Fibroblast of lung (primary cell): Measurements from ENCODE around the gene ZNF618. TPM values are rescaled to one million over a fixed set of nuclear protein-coding genes. Genes with fewer than 3 reads are reported as not detected.

Source experiments
- DNase-seq, 2 donors: peaks; one replicate each; pipeline versions ENCODE4 v3.0.0 to v3.0.0-alpha.2; 2010; ENCODE audit warnings: low read depth in 2 of 2
- H2AFZ ChIP-seq: 2 replicates; pipeline ENCODE4 v1.5.1; 2012; ENCODE audit warnings: low read length, control low read depth, inconsistent platforms
- H3K27ac ChIP-seq: 2 replicates; pipeline ENCODE4 v1.5.1; 2011; ENCODE audit warnings: low read length, control low read depth; ENCODE audit not compliant: insufficient read depth
- H3K27me3 ChIP-seq: 2 replicates; pipeline ENCODE4 v1.5.1; 2011; ENCODE audit warnings: mild to moderate bottlenecking, low read length; ENCODE audit not compliant: control insufficient read depth, insufficient read depth
- H3K36me3 ChIP-seq: 2 replicates; pipeline ENCODE4 v1.5.1; 2011; ENCODE audit warnings: low read length; ENCODE audit not compliant: control insufficient read depth, insufficient read depth
- H3K4me1 ChIP-seq: 2 replicates; pipeline ENCODE4 v1.5.1; 2011; ENCODE audit warnings: low read length; ENCODE audit not compliant: control insufficient read depth, insufficient read depth; ENCODE audit errors: extremely low read depth
- H3K4me2 ChIP-seq: 2 replicates; pipeline ENCODE4 v1.5.1; 2011; ENCODE audit warnings: low read length, control low read depth; ENCODE audit not compliant: insufficient read depth; ENCODE audit errors: extremely low read depth
- H3K4me3 ChIP-seq, 4 experiments: fragments of 200-600 bp in 1 of 4; sonication (generic) in 1 of 4; replicated peaks in 1 of 4; 2 replicates each; pipeline ENCODE4 v1.5.1; 2011 to 2016; ENCODE audit warnings: low read length in 4 of 4, low read depth in 3 of 4, mild to moderate bottlenecking in 3 of 4, control low read depth in 2 of 4, inconsistent platforms in 1 of 4, mixed read lengths in 1 of 4; ENCODE audit not compliant: insufficient read depth in 1 of 4; ENCODE audit errors: control extremely low read depth in 1 of 4
- H3K79me2 ChIP-seq: 2 replicates; pipeline ENCODE4 v1.5.1; 2012; ENCODE audit warnings: mild to moderate bottlenecking, low read length, inconsistent platforms; ENCODE audit not compliant: control insufficient read depth, insufficient read depth
- H3K9ac ChIP-seq: 2 replicates; pipeline ENCODE4 v1.5.1; 2011; ENCODE audit warnings: mild to moderate bottlenecking, low read length, control low read depth; ENCODE audit not compliant: insufficient read depth
- H3K9me3 ChIP-seq: 2 replicates; pipeline ENCODE4 v1.5.1; 2012; ENCODE audit warnings: low read depth, low read length; ENCODE audit not compliant: control insufficient read depth, insufficient read depth
- H4K20me1 ChIP-seq: 2 replicates; pipeline ENCODE4 v1.5.1; 2011; ENCODE audit warnings: low read length; ENCODE audit not compliant: control insufficient read depth, insufficient read depth; ENCODE audit errors: extremely low read depth
- CTCF ChIP-seq, 2 donors: IDR thresholded peaks in 1 of 2; conservative IDR thresholded peaks in 1 of 2; 1 replicate in 1 of 2; 2 replicates in 1 of 2; pipeline ENCODE4 v1.5.1; 2011 to 2012; ENCODE audit warnings: low read length in 2 of 2, control low read depth in 1 of 2, inconsistent platforms in 1 of 2, low read depth in 1 of 2, mild to moderate bottlenecking in 1 of 2
- EZH2 ChIP-seq: IDR thresholded peaks from 2 replicates; pipeline ENCODE4 v1.5.1; 2012; ENCODE audit warnings: low read length, control low read depth, mild to moderate bottlenecking; ENCODE audit errors: missing control alignments
- polyA plus RNA-seq, 2 donors: library from polyadenylated mRNA; depleted of rRNA in 1 of 2; stranded (reverse) in 1 of 2; unstranded in 1 of 2; fragments of >200 nt; gene quantifications; 2 replicates each; pipeline ENCODE4 v1.2.1, GENCODE V29; 2011 to 2012; ENCODE audit warnings: missing spikeins in 1 of 2
- total RNA-seq: library from RNA; depleted of rRNA; stranded (reverse); fragments of >200 nt; gene quantifications from 2 replicates; pipeline ENCODE4 v1.2.1, GENCODE V29; 2014

Gene ZNF618
- total and polyA plus RNA-seq, 2 donors (not counting 1 experiment from before 2014, with no cell fraction given), result 6.6 to 8.6 TPM

GRCh38 chr9:114078781-114079156, 202.7 kb downstream of the ZNF618 start:
- H3K27me3 ChIP-seq, result peaks cover 22% of the 10 kb centered on the region
- no peaks in the 10 kb centered on the region for H3K4me1 ChIP-seq
- H2AFZ ChIP-seq, result no peak overlapping the region
- DNase-seq, result no peak
- TF ChIP-seq EZH2, result no peak
- no peak for TF ChIP-seq CTCF (conservative IDR thresholded peaks at IDR 0.05 in 1 of 2, IDR thresholded peaks at IDR 0.05 in 1 of 2; ENCODE audit: low read depth in 1 of 2, low read length in 2 of 2)
- H3K27ac ChIP-seq, result no peak overlapping the region
- no peaks in the 10 kb centered on the region for H3K79me2 ChIP-seq
- H3K4me2 ChIP-seq, result no peak overlapping the region
- H4K20me1 ChIP-seq, result no peaks in the 10 kb centered on the region
- H3K4me3 ChIP-seq, result no peak overlapping the region
- no peaks in the 10 kb centered on the region for H3K36me3 ChIP-seq
- no peak overlapping the region for H3K9ac ChIP-seq
- H3K9me3 ChIP-seq, result no peaks in the 10 kb centered on the region

- Histone ChIP-seq H2AFZ (no peak overlapping the region), H3K27ac (no peak overlapping the region), H3K4me3 (no peak overlapping the region), H3K36me3 (no peaks in the 10 kb centered on the region), H4K20me1 (no peaks in the 10 kb centered on the region), H3K9ac (no peak overlapping the region), H3K79me2 (no peaks in the 10 kb centered on the region), H3K9me3 (no peaks in the 10 kb centered on the region), H3K27me3 (peaks cover 26% of the 10 kb centered on the region), H3K4me1 (no peaks in the 10 kb centered on the region), H3K4me2 (no peak overlapping the region)
- DNase-seq, result no peak
- no peak for TF ChIP-seq EZH2
- no peak for TF ChIP-seq CTCF (conservative IDR thresholded peaks at IDR 0.05 in 1 of 2, IDR thresholded peaks at IDR 0.05 in 1 of 2; ENCODE audit: low read depth in 1 of 2, low read length in 2 of 2)
Measured at GRCh38 chr9:114080195-114080772, 204.2 kb downstream of the ZNF618 start.

- H3K27ac ChIP-seq, result no peak overlapping the region
- TF ChIP-seq CTCF (conservative IDR thresholded peaks at IDR 0.05 in 1 of 2, IDR thresholded peaks at IDR 0.05 in 1 of 2; ENCODE audit: low read depth in 1 of 2, low read length in 2 of 2), result no peak
- TF ChIP-seq EZH2, result no peak
- no peaks in the 10 kb centered on the region for H3K79me2 ChIP-seq
- no peak overlapping the region for H2AFZ ChIP-seq
- no peak overlapping the region for H3K9ac ChIP-seq
- no peaks in the 10 kb centered on the region for H3K9me3 ChIP-seq
- H4K20me1 ChIP-seq, result no peaks in the 10 kb centered on the region
- no peaks in the 10 kb centered on the region for H3K36me3 ChIP-seq
- peaks cover 23% of the 10 kb centered on the region for H3K27me3 ChIP-seq
- DNase-seq, result no peak
- H3K4me3 ChIP-seq, result no peak overlapping the region
- H3K4me1 ChIP-seq, result no peaks in the 10 kb centered on the region
- H3K4me2 ChIP-seq, result no peak overlapping the region
Measured at GRCh38 chr9:114080773-114081440, 204.8 kb downstream of the ZNF618 start.
